H9 (cell line): ENCODE measurements around the gene CHSY1. TPM values are rescaled to one million over a fixed set of nuclear protein-coding genes. Genes with fewer than 3 reads are reported as not detected.

Experiments
- DNase-seq: peaks from one replicate; pipeline ENCODE4 v3.0.0-alpha.2; 2017
- H2AFZ ChIP-seq: one replicate; pipeline ENCODE4 v1.6.1; 2013; ENCODE audit warnings: mild to moderate bottlenecking, low read length, control low read depth, moderate library complexity
- H2AK5ac ChIP-seq: 2 replicates; pipeline ENCODE4 v1.6.1; 2013; ENCODE audit warnings: low read length, control low read depth, mixed read lengths; ENCODE audit not compliant: insufficient read length
- H2BK120ac ChIP-seq: one replicate; pipeline ENCODE4 v1.6.1; 2013; ENCODE audit warnings: low read depth, mild to moderate bottlenecking, low read length, control low read depth, inconsistent platforms; ENCODE audit not compliant: poor library complexity, severe bottlenecking
- H2BK12ac ChIP-seq: 2 replicates; pipeline ENCODE4 v1.6.1; 2013; ENCODE audit warnings: low read length, control low read depth, mixed read lengths, low read depth; ENCODE audit not compliant: insufficient read length
- H2BK15ac ChIP-seq: 2 replicates; pipeline ENCODE4 v1.6.1; 2013; ENCODE audit warnings: low read depth, low read length, control low read depth
- H2BK20ac ChIP-seq: one replicate; pipeline ENCODE4 v1.6.1; 2013; ENCODE audit warnings: low read depth, mild to moderate bottlenecking, low read length, control low read depth, inconsistent platforms; ENCODE audit not compliant: poor library complexity, severe bottlenecking
- H2BK5ac ChIP-seq: 2 replicates; pipeline ENCODE4 v1.6.1; 2013; ENCODE audit warnings: low read length, control low read depth, mixed read lengths; ENCODE audit not compliant: insufficient read length
- H3K14ac ChIP-seq: 2 replicates; pipeline ENCODE4 v1.6.1; 2013; ENCODE audit warnings: low read length, control low read depth; ENCODE audit not compliant: insufficient read depth
- H3K18ac ChIP-seq: 2 replicates; pipeline ENCODE4 v1.6.1; 2013; ENCODE audit warnings: low read depth, mild to moderate bottlenecking, mixed read lengths, low read length, control low read depth; ENCODE audit not compliant: insufficient read length
- H3K23ac ChIP-seq: 2 replicates; pipeline ENCODE4 v1.6.1; 2013; ENCODE audit warnings: low read length, control low read depth, mixed read lengths, low read depth; ENCODE audit not compliant: insufficient read length
- H3K23me2 ChIP-seq: 2 replicates; pipeline ENCODE4 v1.6.1; 2013; ENCODE audit warnings: low read depth, mild to moderate bottlenecking, mixed read lengths, low read length, control low read depth; ENCODE audit not compliant: insufficient read length, poor library complexity, severe bottlenecking
- H3K27ac ChIP-seq: 2 replicates; pipeline ENCODE4 v1.5.1; 2013; ENCODE audit warnings: low read length, control low read depth, mixed read lengths, low read depth; ENCODE audit not compliant: insufficient read length
- H3K27me3 ChIP-seq: 2 replicates; pipeline ENCODE4 v1.6.1; 2013; ENCODE audit warnings: low read length, control low read depth, inconsistent platforms; ENCODE audit not compliant: insufficient read depth
- H3K4ac ChIP-seq: 2 replicates; pipeline ENCODE4 v1.6.1; 2013; ENCODE audit warnings: low read depth, mild to moderate bottlenecking, control low read depth, inconsistent platforms, low read length, moderate library complexity
- H3K4me1 ChIP-seq: 2 replicates; pipeline ENCODE4 v1.6.1; 2013; ENCODE audit warnings: low read length, control low read depth, inconsistent platforms; ENCODE audit not compliant: insufficient read depth
- H3K4me2 ChIP-seq: 2 replicates; pipeline ENCODE4 v1.6.1; 2013; ENCODE audit warnings: low read length, control low read depth, mixed read lengths; ENCODE audit not compliant: insufficient read length, insufficient read depth
- H3K56ac ChIP-seq: 2 replicates; pipeline ENCODE4 v1.6.1; 2013; ENCODE audit warnings: low read depth, mild to moderate bottlenecking, mixed read lengths, low read length, control low read depth; ENCODE audit not compliant: insufficient read length
- H3K79me1 ChIP-seq: 2 replicates; pipeline ENCODE4 v1.6.1; 2013; ENCODE audit warnings: low read depth, mild to moderate bottlenecking, moderate library complexity, low read length, control low read depth, inconsistent platforms; ENCODE audit not compliant: insufficient read depth, poor library complexity, severe bottlenecking
- H3K79me2 ChIP-seq: 2 replicates; pipeline ENCODE4 v1.6.1; 2013; ENCODE audit warnings: low read length, control low read depth, inconsistent platforms; ENCODE audit not compliant: insufficient read depth
- H3K9ac ChIP-seq: 2 replicates; pipeline ENCODE4 v1.6.1; 2013; ENCODE audit warnings: low read length, control low read depth, mixed read lengths; ENCODE audit not compliant: insufficient read length; ENCODE audit errors: extremely low read depth
- H3K9me3 ChIP-seq: one replicate; pipeline ENCODE4 v1.6.1; 2013; ENCODE audit warnings: low read depth, low read length, inconsistent platforms; ENCODE audit not compliant: control insufficient read depth
- H3T11ph ChIP-seq: one replicate; pipeline ENCODE4 v1.6.1; 2013; ENCODE audit warnings: mild to moderate bottlenecking, low read length, control low read depth, inconsistent platforms
- H4K20me1 ChIP-seq: one replicate; pipeline ENCODE4 v1.6.1; 2013; ENCODE audit not compliant: control insufficient read depth, insufficient read length, insufficient read depth
- H4K5ac ChIP-seq: 2 replicates; pipeline ENCODE4 v1.6.1; 2013; ENCODE audit warnings: low read depth, mild to moderate bottlenecking, mixed read lengths, low read length, control low read depth; ENCODE audit not compliant: insufficient read length
- H4K8ac ChIP-seq: replicated peaks from 2 replicates; pipeline ENCODE4 v1.6.1; 2013; ENCODE audit warnings: low read length, control low read depth, mixed read lengths, low read depth; ENCODE audit not compliant: insufficient read length
- H4K91ac ChIP-seq: 2 replicates; pipeline ENCODE4 v1.6.1; 2013; ENCODE audit warnings: low read depth, mild to moderate bottlenecking, moderate library complexity, mixed read lengths, low read length, control low read depth; ENCODE audit not compliant: insufficient read length
- H3K27ac Mint-ChIP-seq, 3 experiments: 2 replicates in 2 of 3; 3 replicates in 1 of 3; pipeline ENCODE4 v1.8.0; 2020 to 2021; ENCODE audit warnings: mixed read lengths in 3 of 3, mild to moderate bottlenecking in 1 of 3, moderate library complexity in 1 of 3
- H3K27me3 Mint-ChIP-seq: 2 replicates; pipeline ENCODE4 v1.8.0; 2021; ENCODE audit warnings: low read depth, mild to moderate bottlenecking, moderate library complexity, mixed read lengths
- H3K36me3 Mint-ChIP-seq, 3 experiments: 2 replicates in 2 of 3; 3 replicates in 1 of 3; pipeline ENCODE4 v1.8.0; 2020 to 2021; ENCODE audit warnings: low read depth in 3 of 3, mixed read lengths in 3 of 3; ENCODE audit not compliant: insufficient read depth in 1 of 3
- H3K4me1 Mint-ChIP-seq, 2 experiments: 2 replicates each; pipeline ENCODE4 v1.8.0; 2020; ENCODE audit warnings: mixed read lengths in 2 of 2
- H3K4me3 Mint-ChIP-seq, 2 experiments: 2 replicates in 1 of 2; 3 replicates in 1 of 2; pipeline ENCODE4 v1.8.0; 2020 to 2021; ENCODE audit warnings: mild to moderate bottlenecking in 2 of 2, mixed read lengths in 2 of 2, moderate library complexity in 1 of 2
- H3K9me3 Mint-ChIP-seq, 2 experiments: 2 replicates in 1 of 2; 3 replicates in 1 of 2; pipeline ENCODE4 v1.8.0; 2020; ENCODE audit warnings: mild to moderate bottlenecking in 2 of 2, mixed read lengths in 2 of 2, moderate library complexity in 1 of 2
- CTCF ChIP-seq: fragments of 200-600 bp; sonication (generic); conservative IDR thresholded peaks from 3 replicates; pipeline ENCODE4 v1.8.0; 2021; ENCODE audit warnings: antibody characterized with exemption, mild to moderate bottlenecking
- WGBS: extraction: QIAGEN DNeasy Blood & Tissue Kit; methylation state at CpG from one replicate; pipeline ENCODE4 v1.1.7; 2013; ENCODE audit warnings: missing lambda C conversion rate, low lambda C conversion rate, mixed read lengths; ENCODE audit not compliant: insufficient read length; ENCODE audit errors: extremely low coverage; 5-methylcytosine and 5-hydroxymethylcytosine counted together
- total RNA-seq: library from RNA; stranded (reverse); gene quantifications from 2 replicates; pipeline ENCODE4 v1.2.1, GENCODE V29; 2021

CHSY1 gene
- total RNA-seq, 1 experiment from 2014 or later = 68.3 TPM

- no peak overlapping the region for H3K18ac ChIP-seq
- H3K14ac ChIP-seq = no peak overlapping the region
- H3K36me3 Mint-ChIP-seq = peaks cover 19 to 41% (median 27%) of the 10 kb centered on the region in 3 experiments
- no peak overlapping the region for H2BK12ac ChIP-seq
- no peak overlapping the region for H3K9ac ChIP-seq
- no peak overlapping the region for H4K5ac ChIP-seq
- H3K27ac Mint-ChIP-seq = 0 out of 7 replicates have a peak overlapping the region, but pooled peaks of 1 of the 3 experiments have one; percentile 15
- H2BK5ac ChIP-seq = no peak overlapping the region
- H4K20me1 ChIP-seq = no peaks in the 10 kb centered on the region
- no peaks in the 10 kb centered on the region for H3K9me3 Mint-ChIP-seq
- no peak overlapping the region for H3K4me3 Mint-ChIP-seq
- H3K79me2 ChIP-seq = peaks cover 6% of the 10 kb centered on the region; the same call in 1 of the 2 replicates
- H4K8ac ChIP-seq = no peak overlapping the region
- H3K27me3 ChIP-seq = no peaks in the 10 kb centered on the region
- peaks cover 25 to 29% of the 10 kb centered on the region in 2 experiments for H3K4me1 Mint-ChIP-seq
- H2BK20ac ChIP-seq = no peak overlapping the region
- no peaks in the 10 kb centered on the region for H3K27me3 Mint-ChIP-seq
- no peak overlapping the region for H3K4me2 ChIP-seq
- no peak overlapping the region for H2AK5ac ChIP-seq
- peaks cover 9% of the 10 kb centered on the region for H3K79me1 ChIP-seq
- no peak overlapping the region for H4K91ac ChIP-seq
- WGBS = no CpG with 5 or more reads among the region's 4 CpGs
- TF ChIP-seq CTCF = no peak
- no peak overlapping the region for H3K27ac ChIP-seq
- no peak overlapping the region for H2BK15ac ChIP-seq
- H3K9me3 ChIP-seq = no peaks in the 10 kb centered on the region
- H2AFZ ChIP-seq = no peak overlapping the region
- no peak overlapping the region for H3T11ph ChIP-seq
- H3K56ac ChIP-seq = no peak overlapping the region
- no peak overlapping the region for H3K4ac ChIP-seq
- H3K4me1 ChIP-seq = no peaks in the 10 kb centered on the region
- no peak for DNase-seq
- no peak overlapping the region for H2BK120ac ChIP-seq
- no peaks in the 10 kb centered on the region for H3K23me2 ChIP-seq
- no peak overlapping the region for H3K23ac ChIP-seq
These were observed 69.6 kb downstream of the CHSY1 start for GRCh38 chr15:101182215-101182614.
